ENCODE results near the gene FBXO40.

DNA sequence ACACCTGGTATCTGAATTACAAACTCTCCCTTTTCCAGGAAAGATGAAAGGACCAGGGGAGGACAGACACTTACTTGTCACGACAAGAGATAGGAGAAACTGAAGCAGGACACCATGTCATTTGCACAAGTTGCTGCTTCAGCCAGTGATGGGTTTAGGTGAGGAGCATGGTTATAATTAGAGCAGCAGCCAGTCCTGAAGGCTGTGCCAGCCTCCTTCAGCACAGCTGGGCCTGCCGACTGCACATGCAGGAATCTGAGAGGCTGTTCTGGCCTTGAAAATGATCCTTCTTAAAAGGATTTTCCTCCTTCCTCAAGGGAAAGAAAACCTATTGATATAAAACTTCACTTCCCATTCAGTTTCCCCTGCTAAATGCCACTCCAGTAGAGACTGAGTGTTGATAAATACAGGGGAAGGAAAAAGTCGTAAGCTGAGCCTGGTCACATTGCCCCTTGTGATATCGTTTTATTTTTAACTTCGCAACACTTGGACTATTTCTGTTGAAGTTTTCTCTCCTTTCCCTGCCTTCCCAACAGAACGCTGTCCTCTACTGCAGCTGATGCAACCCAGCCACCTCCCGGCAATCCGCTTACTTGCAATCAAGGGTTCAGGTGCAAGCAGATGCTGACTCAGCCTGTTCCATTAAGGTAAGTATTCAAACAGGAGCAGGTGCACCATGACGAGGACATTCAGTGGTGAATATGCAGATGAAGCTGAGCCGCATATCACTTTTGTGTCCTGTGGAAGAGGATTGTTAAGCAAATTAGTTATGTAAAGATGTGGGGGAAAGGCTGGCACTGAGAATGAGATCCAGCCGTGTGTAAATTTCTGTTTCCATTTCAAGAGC lies at the start of gene FBXO40:
- TF ChIP-seq, protein P1, sequence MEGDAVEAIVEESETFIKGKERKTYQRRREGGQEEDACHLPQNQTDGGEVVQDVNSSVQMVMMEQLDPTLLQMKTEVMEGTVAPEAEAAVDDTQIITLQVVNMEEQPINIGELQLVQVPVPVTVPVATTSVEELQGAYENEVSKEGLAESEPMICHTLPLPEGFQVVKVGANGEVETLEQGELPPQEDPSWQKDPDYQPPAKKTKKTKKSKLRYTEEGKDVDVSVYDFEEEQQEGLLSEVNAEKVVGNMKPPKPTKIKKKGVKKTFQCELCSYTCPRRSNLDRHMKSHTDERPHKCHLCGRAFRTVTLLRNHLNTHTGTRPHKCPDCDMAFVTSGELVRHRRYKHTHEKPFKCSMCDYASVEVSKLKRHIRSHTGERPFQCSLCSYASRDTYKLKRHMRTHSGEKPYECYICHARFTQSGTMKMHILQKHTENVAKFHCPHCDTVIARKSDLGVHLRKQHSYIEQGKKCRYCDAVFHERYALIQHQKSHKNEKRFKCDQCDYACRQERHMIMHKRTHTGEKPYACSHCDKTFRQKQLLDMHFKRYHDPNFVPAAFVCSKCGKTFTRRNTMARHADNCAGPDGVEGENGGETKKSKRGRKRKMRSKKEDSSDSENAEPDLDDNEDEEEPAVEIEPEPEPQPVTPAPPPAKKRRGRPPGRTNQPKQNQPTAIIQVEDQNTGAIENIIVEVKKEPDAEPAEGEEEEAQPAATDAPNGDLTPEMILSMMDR (conservative IDR thresholded peaks at IDR 0.05; ENCODE audit: low read length) = no peak
- TF ChIP-seq EZH2phosphoT487 (IDR thresholded peaks at IDR 0.05; ENCODE audit: borderline replicate concordance) = no peak
